Measurements from ENCODE around the gene CFAP141. TPM values are rescaled to one million over a fixed set of nuclear protein-coding genes. Genes with fewer than 3 reads are reported as not detected.

The CFAP141 gene
- total and polyA plus RNA-seq, 8 donors, result not detected

DNA sequence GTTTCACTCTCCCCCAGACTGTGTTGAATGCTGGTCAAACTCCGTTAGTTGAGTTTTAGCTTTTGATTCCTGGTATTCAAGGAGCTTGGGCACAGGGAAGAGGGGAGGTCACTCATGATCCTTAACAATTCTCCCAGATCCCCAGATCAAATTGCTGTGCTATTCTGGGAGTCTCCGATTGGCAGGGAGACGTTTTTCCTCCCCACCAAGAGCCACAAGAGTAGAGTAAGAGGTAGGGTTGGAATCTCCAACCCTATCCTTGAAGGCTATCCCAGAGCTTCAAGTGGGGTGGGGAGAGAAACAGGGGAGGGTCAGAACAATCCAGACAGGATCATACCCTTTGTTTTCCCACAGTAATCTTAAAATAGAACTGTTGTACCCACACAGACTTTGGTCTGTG is 13.7 kb downstream of the CFAP141 start:
- intact Hi-C loops (cut with DNase I; ENCODE audit: low total_unique reads), result no loop called here
- no peaks in the 10 kb centered on the region for H3K36me3 ChIP-seq
- no peaks in the 10 kb centered on the region for H3K4me1 ChIP-seq
- H3K9me3 ChIP-seq, result no peaks in the 10 kb centered on the region
- H3K27me3 ChIP-seq, result peaks cover 0 to 9% (median 0%) of the 10 kb centered on the region in 3 donors
- no peak overlapping the region for H3K4me3 ChIP-seq
- WGBS, 5 donors, result 47 to 62% (median 58%) methylated on average over 3 of the region's 3 CpGs
- TF ChIP-seq, protein P1, sequence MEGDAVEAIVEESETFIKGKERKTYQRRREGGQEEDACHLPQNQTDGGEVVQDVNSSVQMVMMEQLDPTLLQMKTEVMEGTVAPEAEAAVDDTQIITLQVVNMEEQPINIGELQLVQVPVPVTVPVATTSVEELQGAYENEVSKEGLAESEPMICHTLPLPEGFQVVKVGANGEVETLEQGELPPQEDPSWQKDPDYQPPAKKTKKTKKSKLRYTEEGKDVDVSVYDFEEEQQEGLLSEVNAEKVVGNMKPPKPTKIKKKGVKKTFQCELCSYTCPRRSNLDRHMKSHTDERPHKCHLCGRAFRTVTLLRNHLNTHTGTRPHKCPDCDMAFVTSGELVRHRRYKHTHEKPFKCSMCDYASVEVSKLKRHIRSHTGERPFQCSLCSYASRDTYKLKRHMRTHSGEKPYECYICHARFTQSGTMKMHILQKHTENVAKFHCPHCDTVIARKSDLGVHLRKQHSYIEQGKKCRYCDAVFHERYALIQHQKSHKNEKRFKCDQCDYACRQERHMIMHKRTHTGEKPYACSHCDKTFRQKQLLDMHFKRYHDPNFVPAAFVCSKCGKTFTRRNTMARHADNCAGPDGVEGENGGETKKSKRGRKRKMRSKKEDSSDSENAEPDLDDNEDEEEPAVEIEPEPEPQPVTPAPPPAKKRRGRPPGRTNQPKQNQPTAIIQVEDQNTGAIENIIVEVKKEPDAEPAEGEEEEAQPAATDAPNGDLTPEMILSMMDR (IDR thresholded peaks at IDR 0.05), result no peak
- no peak for TF ChIP-seq POLR2AphosphoS5 (IDR thresholded peaks at IDR 0.05)
- no peak for TF ChIP-seq EP300 (IDR thresholded peaks at IDR 0.05)
- no peak for TF ChIP-seq POLR2A (IDR thresholded peaks at IDR 0.05)
- H3K27ac ChIP-seq, result no peak overlapping the region
- no peak for DNase-seq

- intact Hi-C loops (cut with DNase I; ENCODE audit: low total_unique reads), result no loop called here
- WGBS, 5 donors, result 9 to 37% (median 19%) methylated on average over 1 of the region's 1 CpG
- no peaks in the 10 kb centered on the region for H3K36me3 ChIP-seq
- H3K27me3 ChIP-seq, result peaks cover 0 to 9% (median 0%) of the 10 kb centered on the region in 3 donors
- H3K27ac ChIP-seq, result no peak within 1 kb of the TSS
- H3K4me3 ChIP-seq, result no peak within 1 kb of the TSS
- no peak for DNase-seq
- H3K4me1 ChIP-seq, result peaks cover 0 to 2% (median 0%) of the 10 kb centered on the region in 4 donors
- TF ChIP-seq POLR2AphosphoS5 (IDR thresholded peaks at IDR 0.05) (no peak), EP300 (IDR thresholded peaks at IDR 0.05) (no peak), POLR2A (IDR thresholded peaks at IDR 0.05) (no peak)
- TF ChIP-seq, protein P1 (IDR thresholded peaks at IDR 0.05), result no peak
- H3K9me3 ChIP-seq, result no peaks in the 10 kb centered on the region
Observed at GRCh38 chr1:154191990-154192461, 14.1 kb downstream of the CFAP141 start, which contains the start of gene TPM3. Gene TPM3, minus strand, starts transcription at chr1:154192100. Its CDS starts 82 bp downstream, at chr1:154192018.

DNA sequence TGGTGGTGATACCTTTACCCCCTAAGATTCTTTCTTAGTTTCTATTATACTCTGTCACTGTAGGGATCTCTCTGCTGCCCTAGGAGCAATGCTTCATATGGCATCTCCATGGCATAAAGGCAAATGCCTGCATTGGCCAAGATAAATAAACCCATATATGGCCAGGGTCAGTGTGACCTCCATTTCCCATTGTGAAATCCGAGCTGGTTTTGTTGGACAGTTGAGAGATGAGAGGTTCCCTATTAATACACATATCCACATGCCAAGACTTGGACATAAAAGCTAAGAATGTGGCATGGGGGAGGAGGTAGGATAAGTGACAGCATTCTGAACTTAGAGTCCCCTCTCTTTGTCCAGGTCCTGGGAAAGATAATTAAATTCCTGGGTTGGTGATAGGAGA is 15.6 kb downstream of the CFAP141 start:
- no peak overlapping the region for H3K4me3 ChIP-seq
- no peak for TF ChIP-seq POLR2A (IDR thresholded peaks at IDR 0.05)
- no peak for TF ChIP-seq POLR2AphosphoS5 (IDR thresholded peaks at IDR 0.05)
- TF ChIP-seq, protein P1 (IDR thresholded peaks at IDR 0.05), result no peak
- TF ChIP-seq EP300 (IDR thresholded peaks at IDR 0.05), result no peak
- peaks cover 0 to 9% (median 0%) of the 10 kb centered on the region in 3 donors for H3K27me3 ChIP-seq
- DNase-seq, result no peak
- 6 to 29% (median 15%) methylated on average over 1 of the region's 1 CpG for WGBS, 5 donors
- H3K27ac ChIP-seq, result no peak overlapping the region
- peaks cover 0 to 9% (median 7%) of the 10 kb centered on the region in 4 donors for H3K4me1 ChIP-seq
- H3K9me3 ChIP-seq, result no peaks in the 10 kb centered on the region
- intact Hi-C loops (cut with DNase I; ENCODE audit: low total_unique reads), result no loop called here
- H3K36me3 ChIP-seq, result no peaks in the 10 kb centered on the region

DNA sequence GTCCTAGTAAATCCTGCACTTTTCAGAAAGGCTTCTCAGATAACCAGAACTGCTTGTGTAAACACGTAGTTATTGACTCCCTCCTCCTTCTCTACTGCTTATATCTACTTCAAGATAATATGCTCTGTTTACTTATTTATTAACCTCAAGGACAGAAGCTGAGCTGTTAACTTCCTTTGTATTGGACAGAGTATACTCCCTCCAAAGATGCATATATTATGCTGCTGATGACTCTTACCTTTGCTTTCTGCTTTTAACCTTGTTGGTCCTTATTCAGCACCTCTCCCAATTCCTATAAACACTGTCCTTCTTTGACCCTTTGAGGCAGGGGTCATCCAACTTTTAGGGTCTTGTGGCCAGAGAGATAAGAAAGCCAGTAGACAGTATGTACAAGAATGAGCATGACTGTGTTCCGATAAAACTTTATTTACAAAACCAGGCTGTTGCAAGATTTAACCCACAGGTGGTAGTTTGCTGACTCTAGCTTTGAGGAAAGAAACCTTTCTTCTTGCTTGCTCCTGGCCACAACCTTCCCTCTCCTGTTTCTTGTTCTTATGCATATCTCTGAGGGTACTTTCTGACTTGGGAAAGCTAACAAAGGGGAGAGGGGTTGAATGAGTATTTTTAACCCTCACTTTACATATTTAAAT is 19.2 kb downstream of the CFAP141 start:
- H3K36me3 ChIP-seq, result no peaks in the 10 kb centered on the region
- intact Hi-C loops (cut with DNase I; ENCODE audit: low total_unique reads), result no loop called here
- H3K27me3 ChIP-seq, result no peaks in the 10 kb centered on the region
- peaks cover 1 to 19% (median 16%) of the 10 kb centered on the region in 4 donors for H3K4me1 ChIP-seq
- peak in 1 of 2 donors; percentile 32 for DNase-seq
- 16 to 36% (median 22%) methylated on average over 2 of the region's 2 CpGs for WGBS, 5 donors
- peak overlapping the region in 4 of 5 donors; percentile 0 to 49 (median 35) for H3K27ac ChIP-seq
- TF ChIP-seq POLR2AphosphoS5 (IDR thresholded peaks at IDR 0.05) (peak in 1 of 3 donors; percentile 2), POLR2A (IDR thresholded peaks at IDR 0.05) (no peak)
- no peaks in the 10 kb centered on the region for H3K9me3 ChIP-seq
- no peak overlapping the region for H3K4me3 ChIP-seq

DNA sequence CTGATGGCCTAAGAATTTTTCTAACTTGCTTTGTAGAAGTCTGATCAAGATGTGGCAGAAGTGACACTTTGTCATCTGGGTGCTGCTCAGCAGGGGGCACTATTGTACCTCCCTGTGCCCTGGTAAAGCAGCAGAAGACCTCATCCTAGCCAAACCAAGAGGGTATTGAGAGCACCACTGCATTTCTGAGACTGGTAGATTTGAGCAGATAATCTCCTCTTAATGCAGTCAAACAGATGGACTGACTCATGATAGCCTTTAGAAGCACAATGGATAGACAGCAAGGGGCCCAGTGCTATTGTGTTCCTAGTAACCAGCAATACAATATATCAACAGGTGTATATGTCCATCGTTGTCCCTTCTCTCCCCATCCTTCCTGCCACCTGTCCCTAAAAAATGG is 20.0 kb downstream of the CFAP141 start:
- Histone ChIP-seq H3K36me3 (no peaks in the 10 kb centered on the region), H3K9me3 (no peaks in the 10 kb centered on the region), H3K4me1 (peaks cover 9 to 27% (median 24%) of the 10 kb centered on the region in 4 donors), H3K27me3 (no peaks in the 10 kb centered on the region), H3K4me3 (no peak overlapping the region), H3K27ac (peak overlapping the region in 2 of 5 donors; percentile 25 to 49)
- DNase-seq, result peak; percentile 81 to 86
- intact Hi-C loops (cut with DNase I; ENCODE audit: low total_unique reads), result no loop called here
- TF ChIP-seq, protein P1 (IDR thresholded peaks at IDR 0.05), result peak in 5 of 7 experiments; percentile 28 to 57 (median 43)
- TF ChIP-seq POLR2AphosphoS5 (IDR thresholded peaks at IDR 0.05), result no peak
- 17 to 53% (median 35%) methylated on average over 1 of the region's 1 CpG for WGBS, 5 donors
